ENCODE measurements around the gene U2AF1L4.

- no peak for TF ChIP-seq EZH2 (IDR thresholded peaks at IDR 0.05; ENCODE audit: low read depth)
- peak; percentile 91 for TF ChIP-seq CTCF (conservative IDR thresholded peaks at IDR 0.05)
Measured at GRCh38 chr19:35716801-35717664, 28.2 kb downstream of the U2AF1L4 start.
